Thyroid gland (tissue), 4 donors: Measurements from ENCODE around the gene OR51F1.

Experiments
- CTCF ChIP-seq, 6 experiments: fragments of 200-600 bp in 3 of 6; fragments of 450-650 bp in 3 of 6; sonication (generic) in 3 of 6; IDR thresholded peaks; one replicate each; pipeline ENCODE4 v1.5.1; 2016 to 2019; ENCODE audit warnings: antibody characterized with exemption in 6 of 6, mild to moderate bottlenecking in 2 of 6, inconsistent platforms in 1 of 6, moderate library complexity in 1 of 6
- POLR2A ChIP-seq, 2 donors: fragments of 450-650 bp; IDR thresholded peaks; one replicate each; pipeline ENCODE4 v1.6.1; 2017; ENCODE audit warnings: antibody characterized with exemption in 2 of 2, mild to moderate bottlenecking in 2 of 2, moderate library complexity in 1 of 2

- TF ChIP-seq POLR2A (IDR thresholded peaks at IDR 0.05): no peak
- no peak for TF ChIP-seq CTCF (IDR thresholded peaks at IDR 0.05)
Observed at GRCh38 chr11:4804280-4804679, 34.5 kb upstream of the OR51F1 start, which contains the start of gene OR52R1.
